DMS53 treated with DMSO at 0.1 percent for 48 hours (cell line): Measurements from ENCODE around the gene HIP1.
"Not testable (repeated sequence)": the region's sequence is repeated elsewhere in the genome, so short reads cannot be mapped to it uniquely, and the experiment has no call there.

ENCODE experiments used
- DNase-seq: peaks from one replicate; lab custom pipeline; 2025; ENCODE audit not compliant: unreplicated experiment; lab: John Stamatoyannopoulos, UW

HIP1 gene

GRCh38 chr7:75738604-75738974, at the start of gene HIP1:
HIP1 (minus strand) TSS chr7:75738941; CDS start chr7:75738920, 21 bp downstream.
- DNase-seq: no peak

- DNase-seq: not testable (repeated sequence)
These were observed 49.6 kb upstream of the HIP1 start for GRCh38 chr7:75788154-75788847.

GRCh38 chr7:75783058-75783457, 44.3 kb upstream of the HIP1 start:
- DNase-seq: not testable (repeated sequence)

DNA sequence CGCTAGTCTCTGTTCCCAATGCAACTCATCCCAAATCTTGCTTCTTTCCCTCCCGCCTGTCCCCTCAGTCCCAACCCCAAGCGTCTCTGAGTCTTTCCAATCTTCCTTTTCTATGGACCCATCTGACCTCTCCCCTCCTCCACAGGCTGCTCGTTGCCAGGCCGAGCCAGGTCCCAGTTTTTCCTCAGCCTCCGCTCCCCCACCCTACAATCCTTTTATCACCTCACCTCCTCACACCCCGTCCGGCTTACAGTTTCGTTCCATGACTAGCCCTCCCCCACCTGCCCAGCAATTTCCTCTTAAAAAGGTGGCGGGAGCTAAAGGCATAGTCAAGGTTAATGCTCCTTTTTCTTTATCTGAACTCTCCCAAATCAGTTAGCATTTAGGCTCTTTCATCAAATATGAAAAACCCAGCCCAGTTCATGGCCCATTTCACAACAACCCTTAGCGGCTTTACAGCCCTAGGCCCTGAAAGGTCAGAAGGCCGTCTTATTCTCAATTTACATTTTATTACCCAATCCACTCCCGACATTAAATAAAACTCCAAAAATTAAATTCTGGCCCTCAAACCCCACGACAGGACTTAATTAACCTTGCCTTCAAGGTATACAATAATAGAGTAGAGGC, 42.0 kb upstream of the HIP1 start:
- not testable (repeated sequence) for DNase-seq

DNA sequence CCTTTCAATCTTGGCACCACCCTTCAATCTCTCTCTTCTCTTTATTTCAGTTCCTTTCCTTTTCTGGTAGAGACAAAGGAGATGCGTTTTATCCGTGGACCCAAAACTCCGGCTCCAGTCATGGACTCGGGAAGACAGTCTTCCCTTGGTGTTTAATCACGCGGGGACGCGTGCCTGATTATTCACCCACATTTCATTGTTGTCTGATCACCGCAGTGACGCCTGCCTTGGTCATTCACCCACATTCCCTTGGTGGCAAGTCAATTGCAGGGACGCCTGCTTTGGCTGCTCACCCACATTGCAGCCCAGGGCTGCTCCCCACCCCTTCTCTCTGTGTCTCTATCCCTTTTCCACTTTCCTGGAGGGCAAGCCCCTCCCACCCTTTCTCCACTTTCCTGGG, 40.8 kb upstream of the HIP1 start:
- DNase-seq: not testable (repeated sequence)

DNA sequence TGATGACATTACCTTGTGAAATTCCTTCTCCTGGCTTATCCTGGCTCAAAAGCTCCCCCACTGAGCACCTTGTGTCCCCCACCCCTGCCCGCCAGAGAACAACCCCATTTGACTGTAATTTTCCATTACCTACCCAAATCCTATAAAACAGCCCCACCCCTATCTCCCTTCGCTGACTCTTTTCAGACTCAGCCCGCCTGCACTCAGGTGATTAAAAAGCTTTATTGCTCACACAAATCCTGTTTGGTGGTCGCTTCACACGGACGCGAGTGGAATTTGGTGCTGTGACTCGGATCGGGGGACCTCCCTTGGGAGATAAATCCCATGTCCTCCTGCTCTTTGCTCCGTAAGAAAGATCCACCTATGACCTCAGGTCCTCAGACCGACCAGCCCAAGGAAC, 40.3 kb upstream of the HIP1 start:
- DNase-seq: not testable (repeated sequence)

- DNase-seq: peak; percentile 65
These were observed 37.7 kb upstream of the HIP1 start for GRCh38 chr7:75776295-75776971.

DNA sequence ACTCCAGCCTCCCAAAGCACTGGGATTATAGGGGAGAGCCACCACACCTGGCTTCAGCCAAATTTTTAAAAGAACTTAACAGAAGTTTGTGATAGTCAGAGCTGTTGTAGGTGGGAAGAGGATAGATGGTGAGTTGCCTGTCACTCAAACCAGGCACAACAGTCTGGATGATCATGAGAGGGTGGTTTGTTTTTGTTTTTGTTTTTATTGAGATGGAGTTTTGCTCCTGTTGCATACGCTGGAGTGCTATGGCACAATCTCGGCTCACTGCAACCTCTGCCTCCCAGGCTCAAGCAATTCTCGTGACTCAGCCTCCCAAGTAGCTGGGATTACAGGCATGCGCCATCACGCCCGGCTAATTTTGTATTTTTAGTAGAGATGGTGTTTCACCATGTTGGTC, 35.2 kb upstream of the HIP1 start:
- DNase-seq: not testable (repeated sequence)

GRCh38 chr7:75772081-75773077, 33.6 kb upstream of the HIP1 start, which contains the start of gene CCL26:
CCL26 (minus strand) TSS chr7:75772211; CDS start chr7:75772176, 35 bp downstream.
- DNase-seq: no peak

DNA sequence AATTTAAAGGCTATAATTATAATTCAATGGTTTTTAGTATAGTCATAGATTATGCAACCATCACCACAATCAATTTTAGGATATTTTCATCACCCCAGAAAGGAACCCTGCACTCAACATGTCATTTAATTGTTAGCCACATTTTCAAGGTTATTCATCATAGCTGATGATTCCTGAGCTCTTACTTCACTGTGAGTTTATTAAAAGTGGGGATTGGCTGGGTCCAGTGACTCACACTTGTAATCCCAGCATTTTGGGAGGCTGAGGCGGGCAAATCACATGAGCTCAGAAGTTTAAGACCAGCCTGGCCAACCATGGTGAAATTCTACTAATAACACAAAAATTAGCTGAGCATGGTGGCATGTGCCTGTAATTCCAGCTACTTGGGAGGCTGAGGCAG, 32.5 kb upstream of the HIP1 start:
- no peak for DNase-seq

- DNase-seq: peak; percentile 80
These were observed 23.7 kb upstream of the HIP1 start for GRCh38 chr7:75762350-75762917.

DNA sequence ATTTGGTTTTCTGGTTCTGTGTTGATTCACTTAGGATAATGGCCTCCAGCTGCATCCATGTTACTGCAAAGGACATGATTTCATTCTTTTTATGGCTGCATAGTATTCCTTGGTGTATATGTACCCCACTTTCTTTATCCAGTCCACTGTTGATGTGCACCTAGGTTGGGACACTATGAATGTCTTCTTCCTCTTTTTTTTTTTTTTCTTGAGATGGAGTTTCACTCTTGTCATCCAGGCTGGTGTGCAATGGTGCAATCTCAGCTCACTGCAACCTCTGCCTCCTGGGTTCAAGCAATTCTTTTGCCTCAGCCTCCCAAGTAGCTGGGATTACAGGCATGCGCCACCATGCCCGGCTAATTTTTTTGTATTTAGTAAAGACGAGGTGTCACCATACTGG, 23.1 kb upstream of the HIP1 start:
- not testable (repeated sequence) for DNase-seq

GRCh38 chr7:75758491-75758890, 19.8 kb upstream of the HIP1 start:
- DNase-seq: no peak

DNA sequence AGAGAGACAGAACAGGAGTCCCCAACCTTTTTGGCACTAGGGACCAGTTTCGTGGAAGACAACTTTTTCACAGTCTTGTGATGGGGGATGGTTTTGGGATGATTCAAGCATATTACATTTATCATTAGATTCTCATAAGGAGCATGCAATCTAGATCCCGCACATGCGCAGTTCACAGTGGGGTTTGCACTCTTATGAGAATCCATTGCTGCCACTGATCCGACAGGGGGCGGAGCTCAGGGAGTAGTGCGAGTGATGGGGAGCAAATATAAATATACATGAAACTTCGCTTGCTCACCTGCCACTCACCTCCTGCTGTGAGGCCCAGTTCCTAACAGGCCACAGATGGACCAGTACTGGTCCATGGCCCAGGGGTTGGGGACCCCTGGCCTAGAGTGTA, 19.1 kb upstream of the HIP1 start:
- DNase-seq: no peak

GRCh38 chr7:75756991-75757676, 18.4 kb upstream of the HIP1 start:
- DNase-seq: peak; percentile 29

GRCh38 chr7:75756206-75756990, 17.7 kb upstream of the HIP1 start:
- no peak for DNase-seq

DNA sequence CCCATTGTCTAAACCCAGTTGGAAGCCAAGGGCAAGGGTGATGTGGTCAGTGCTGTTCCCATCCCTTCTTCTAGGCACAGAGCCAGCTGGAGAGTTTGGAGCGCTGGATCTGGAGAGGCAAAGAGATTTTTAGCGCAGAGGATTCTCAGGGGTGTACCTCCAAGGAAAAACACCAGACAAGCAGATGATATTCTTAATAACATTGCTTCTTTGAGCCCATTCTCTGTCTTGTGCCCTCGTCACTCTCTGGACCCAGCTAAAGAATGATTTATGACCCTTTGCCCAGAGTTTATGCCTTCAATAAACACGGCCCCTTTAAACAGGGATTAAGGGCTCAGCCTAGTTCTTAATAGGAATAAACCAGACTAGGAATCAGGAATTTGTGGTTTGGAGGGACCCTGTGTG, 4.7 kb upstream of the HIP1 start:
- no peak for DNase-seq

DNA sequence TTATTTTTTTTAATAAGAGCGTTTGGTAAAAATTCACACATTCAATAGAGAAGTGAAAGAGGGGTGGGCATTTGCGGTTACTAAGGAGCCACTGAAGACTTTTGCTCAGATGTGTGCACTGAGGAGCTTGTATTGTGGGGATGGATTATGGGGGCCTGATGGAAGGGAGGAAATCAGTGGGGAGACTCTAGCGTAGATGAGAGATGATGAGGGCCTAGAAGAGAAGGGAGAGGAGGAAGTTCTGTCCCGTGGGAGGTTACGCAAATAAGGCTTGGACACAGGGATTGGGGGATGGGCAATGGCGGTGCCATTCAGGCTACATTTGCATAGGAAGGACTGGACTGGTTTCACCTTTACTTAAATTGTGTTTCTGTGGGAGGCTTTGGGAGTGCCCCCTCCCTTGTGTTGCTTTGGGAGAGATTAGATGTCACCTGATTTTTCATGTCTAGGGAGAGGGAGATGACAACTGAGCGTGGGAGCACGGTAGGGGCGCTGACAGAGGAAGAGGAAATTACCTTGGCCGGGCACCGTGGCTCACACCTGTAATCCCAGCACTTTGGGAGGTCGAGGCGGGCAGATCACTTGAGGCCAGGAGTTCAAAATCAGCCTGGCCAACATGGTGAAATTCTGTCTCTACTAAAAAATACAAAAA, 2.2 kb upstream of the HIP1 start:
- no peak for DNase-seq
